SJCRH30 (cell line): Measurements from ENCODE around the gene RPL15. TPM values are rescaled to one million over a fixed set of nuclear protein-coding genes. Genes with fewer than 3 reads are reported as not detected.

Experiments
- DNase-seq, 2 experiments: peaks; one replicate each; pipeline ENCODE4 v3.0.0-alpha.2; 2015 to 2020
- H3K27ac ChIP-seq: fragments of 250-450 bp; sonication (Bioruptor Pico); 2 replicates; pipeline ENCODE4 v1.5.1; 2020; ENCODE audit warnings: mild to moderate bottlenecking, moderate library complexity
- H3K27me3 ChIP-seq: fragments of 250-450 bp; sonication (Bioruptor Pico); 2 replicates; pipeline ENCODE4 v1.5.1; 2020; ENCODE audit warnings: mild to moderate bottlenecking, moderate library complexity
- H3K36me3 ChIP-seq: fragments of 250-450 bp; sonication (Bioruptor Pico); 2 replicates; pipeline ENCODE4 v1.5.1; 2020; ENCODE audit warnings: mild to moderate bottlenecking, moderate library complexity
- H3K4me1 ChIP-seq: fragments of 250-450 bp; sonication (Bioruptor Pico); 2 replicates; pipeline ENCODE4 v1.5.1; 2020; ENCODE audit warnings: mild to moderate bottlenecking, moderate library complexity
- H3K4me3 ChIP-seq: fragments of 250-450 bp; sonication (Bioruptor Pico); 2 replicates; pipeline ENCODE4 v1.5.1; 2020; ENCODE audit warnings: mild to moderate bottlenecking, moderate library complexity
- H3K9me3 ChIP-seq: fragments of 250-450 bp; sonication (Bioruptor Pico); replicated peaks from 2 replicates; pipeline ENCODE4 v1.5.1; 2020; ENCODE audit warnings: mild to moderate bottlenecking, moderate library complexity
- total RNA-seq: library from RNA; depleted of rRNA; stranded (reverse); fragments of >200 nt; shearing (Covaris generic); gene quantifications from 2 replicates; pipeline ENCODE4 v1.2.3, GENCODE V29; 2014

Gene RPL15
- total RNA-seq, 1 experiment from 2014 or later = 5,670 TPM

- H3K36me3 ChIP-seq = no peaks in the 10 kb centered on the region
- H3K4me3 ChIP-seq = no peak overlapping the region
- H3K9me3 ChIP-seq = no peaks in the 10 kb centered on the region
- H3K4me1 ChIP-seq = no peaks in the 10 kb centered on the region
- no peak for DNase-seq
- H3K27ac ChIP-seq = no peak overlapping the region
- H3K27me3 ChIP-seq = no peaks in the 10 kb centered on the region
These were observed 15.6 kb downstream of the RPL15 start for GRCh38 chr3:23932571-23932970.

GRCh38 chr3:23934253-23934652, 17.3 kb downstream of the RPL15 start:
- H3K27me3 ChIP-seq = no peaks in the 10 kb centered on the region
- H3K9me3 ChIP-seq = no peaks in the 10 kb centered on the region
- H3K27ac ChIP-seq = no peak overlapping the region
- no peaks in the 10 kb centered on the region for H3K36me3 ChIP-seq
- DNase-seq = no peak
- H3K4me1 ChIP-seq = no peaks in the 10 kb centered on the region
- H3K4me3 ChIP-seq = no peak overlapping the region

DNA sequence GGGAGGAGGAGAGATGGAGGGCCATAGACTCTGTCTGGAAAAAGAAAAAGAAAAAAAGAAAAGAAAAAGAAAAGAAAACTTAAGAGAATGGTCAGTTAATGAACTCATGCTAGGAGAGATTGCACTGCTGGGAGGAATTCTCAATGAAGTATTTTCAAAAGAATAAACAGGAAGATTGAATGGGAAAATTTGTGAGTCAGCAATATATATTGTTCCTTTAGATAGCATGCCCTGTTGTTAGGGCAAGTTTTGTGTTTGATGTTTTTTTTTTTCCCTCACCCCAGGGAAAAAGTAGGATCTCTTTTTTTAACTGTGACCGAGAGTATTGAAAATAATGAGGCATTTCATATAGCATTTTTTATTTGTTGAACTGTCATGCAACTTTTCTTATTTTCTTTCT, 20.4 kb downstream of the RPL15 start:
- no peak overlapping the region for H3K4me3 ChIP-seq
- peaks cover 11% of the 10 kb centered on the region for H3K4me1 ChIP-seq
- DNase-seq = no peak
- H3K36me3 ChIP-seq = no peaks in the 10 kb centered on the region
- no peaks in the 10 kb centered on the region for H3K9me3 ChIP-seq
- H3K27ac ChIP-seq = no peak overlapping the region
- H3K27me3 ChIP-seq = no peaks in the 10 kb centered on the region

- DNase-seq = no peak
- no peak overlapping the region for H3K27ac ChIP-seq
- H3K27me3 ChIP-seq = no peaks in the 10 kb centered on the region
- H3K36me3 ChIP-seq = no peaks in the 10 kb centered on the region
- H3K9me3 ChIP-seq = no peaks in the 10 kb centered on the region
- no peak overlapping the region for H3K4me3 ChIP-seq
- peaks cover 14% of the 10 kb centered on the region for H3K4me1 ChIP-seq
These were observed 21.8 kb downstream of the RPL15 start for GRCh38 chr3:23938688-23939087.

- Histone ChIP-seq H3K27me3 (no peaks in the 10 kb centered on the region), H3K36me3 (no peaks in the 10 kb centered on the region), H3K4me3 (no peak overlapping the region), H3K9me3 (no peaks in the 10 kb centered on the region), H3K4me1 (peaks cover 22% of the 10 kb centered on the region), H3K27ac (no peak overlapping the region)
- DNase-seq = no peak
These were observed 23.8 kb downstream of the RPL15 start for GRCh38 chr3:23940775-23941174.

DNA sequence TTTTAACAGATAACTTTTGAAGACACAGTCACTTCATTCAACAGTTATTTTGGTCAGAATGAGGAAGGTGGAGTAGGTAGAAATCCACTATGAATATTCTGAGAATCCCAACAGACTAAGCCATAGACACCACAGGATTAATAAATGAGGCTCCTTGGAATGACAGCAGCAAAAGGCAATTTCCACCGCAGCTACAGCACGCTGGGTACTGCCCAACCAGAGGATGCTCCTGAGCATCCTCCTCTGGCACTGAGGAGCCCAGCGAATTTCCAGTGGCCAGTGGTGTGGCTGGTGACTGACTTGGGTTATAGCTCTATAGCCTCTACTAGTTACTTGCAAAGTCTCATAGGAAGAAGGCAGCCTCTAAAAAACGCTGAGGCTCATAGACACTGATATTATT, 24.5 kb downstream of the RPL15 start:
- H3K9me3 ChIP-seq = no peaks in the 10 kb centered on the region
- H3K36me3 ChIP-seq = no peaks in the 10 kb centered on the region
- DNase-seq = peak; percentile 40 to 59
- no peak overlapping the region for H3K27ac ChIP-seq
- no peak overlapping the region for H3K4me3 ChIP-seq
- peaks cover 22% of the 10 kb centered on the region for H3K4me1 ChIP-seq
- H3K27me3 ChIP-seq = no peaks in the 10 kb centered on the region

- Histone ChIP-seq H3K36me3 (no peaks in the 10 kb centered on the region), H3K9me3 (no peaks in the 10 kb centered on the region), H3K27me3 (no peaks in the 10 kb centered on the region), H3K4me1 (peaks cover 31% of the 10 kb centered on the region), H3K27ac (no peak overlapping the region), H3K4me3 (no peak overlapping the region)
- no peak for DNase-seq
These were observed 25.6 kb downstream of the RPL15 start for GRCh38 chr3:23942546-23942945.

GRCh38 chr3:23944007-23944783, 27.3 kb downstream of the RPL15 start:
- DNase-seq = peak in 1 of 2 experiments; percentile 39
- H3K4me3 ChIP-seq = peak overlapping the region; percentile 91
- H3K36me3 ChIP-seq = no peaks in the 10 kb centered on the region
- H3K27ac ChIP-seq = peak overlapping the region; percentile 75; the same call in 1 of the 2 replicates
- no peaks in the 10 kb centered on the region for H3K27me3 ChIP-seq
- H3K4me1 ChIP-seq = peaks cover 32% of the 10 kb centered on the region
- H3K9me3 ChIP-seq = no peaks in the 10 kb centered on the region

DNA sequence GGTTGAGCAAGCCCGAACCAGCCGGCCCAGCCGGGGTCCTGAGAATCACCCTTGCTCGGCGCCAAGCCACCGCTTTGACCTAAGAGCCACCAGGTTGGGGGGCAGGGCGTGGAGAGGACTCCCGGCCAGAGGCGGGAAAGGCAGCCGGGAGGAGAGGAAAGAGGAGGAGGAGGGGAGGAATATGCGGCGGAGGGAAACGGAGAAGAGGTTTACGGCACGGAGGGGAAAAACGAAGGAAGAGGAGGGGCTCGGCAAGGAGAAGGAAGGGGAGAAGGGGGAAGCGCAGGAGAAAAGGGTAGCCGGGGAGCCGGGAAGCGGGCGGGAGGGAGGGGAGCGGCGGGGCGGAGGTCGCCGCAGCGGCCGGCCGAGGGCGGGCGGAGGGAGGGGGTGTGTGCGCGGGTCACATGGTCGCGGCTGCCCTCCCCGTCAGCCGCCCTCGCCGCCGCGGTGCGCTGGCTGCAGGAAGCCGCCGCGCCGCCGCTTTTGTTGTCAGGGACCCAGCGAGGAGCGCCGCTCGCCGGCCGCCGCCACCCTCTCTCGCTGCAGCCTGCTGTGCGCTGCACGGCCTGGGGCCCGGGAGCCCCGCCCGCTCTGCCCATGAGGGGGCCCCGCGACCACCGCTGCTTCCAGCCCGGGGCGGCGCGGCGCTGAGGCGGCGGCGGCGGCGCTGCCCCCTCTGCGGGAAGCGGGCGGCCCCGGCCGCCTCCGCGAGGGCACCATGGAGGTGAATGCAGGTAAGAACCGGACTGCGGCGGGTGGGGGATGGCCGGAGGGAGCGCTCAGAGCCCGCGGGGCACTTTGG, 28.1 kb downstream of the RPL15 start, which contains the start of gene NR1D2:
Gene NR1D2, plus strand, starts transcription at position 426 of the 802 bp plus-strand sequence. Its CDS starts 293 bp downstream, at position 719.
- peak within 1 kb of the TSS; percentile 91 for H3K4me3 ChIP-seq
- peak; percentile 92 to 93 for DNase-seq
- H3K36me3 ChIP-seq = no peaks in the 10 kb centered on the region
- H3K9me3 ChIP-seq = no peaks in the 10 kb centered on the region
- no peaks in the 10 kb centered on the region for H3K27me3 ChIP-seq
- H3K27ac ChIP-seq = peak within 1 kb of the TSS; percentile 75
- peaks cover 40% of the 10 kb centered on the region for H3K4me1 ChIP-seq

DNA sequence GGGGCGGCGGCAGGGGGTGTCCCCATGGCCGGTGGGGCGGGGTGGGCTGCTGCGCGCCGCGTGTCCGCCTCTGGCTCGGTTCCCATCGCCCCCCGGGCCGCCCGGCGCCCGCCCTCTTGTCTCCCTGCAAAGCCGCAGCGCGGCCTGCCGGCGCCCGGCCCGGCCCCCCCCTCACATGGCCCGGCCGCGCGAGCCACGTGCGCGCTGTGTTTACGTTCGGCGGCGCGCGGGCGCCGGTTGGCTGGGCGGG, 28.7 kb downstream of the RPL15 start:
- Histone ChIP-seq H3K4me1 (peaks cover 39% of the 10 kb centered on the region), H3K27me3 (no peaks in the 10 kb centered on the region), H3K9me3 (no peaks in the 10 kb centered on the region), H3K27ac (peak overlapping the region; percentile 75; the same call in 1 of the 2 replicates), H3K36me3 (no peaks in the 10 kb centered on the region), H3K4me3 (peak overlapping the region; percentile 91)
- no peak for DNase-seq

- H3K4me3 ChIP-seq = peak overlapping the region; percentile 91
- H3K27me3 ChIP-seq = no peaks in the 10 kb centered on the region
- peak; percentile 99 for DNase-seq
- H3K4me1 ChIP-seq = peaks cover 34% of the 10 kb centered on the region
- no peaks in the 10 kb centered on the region for H3K9me3 ChIP-seq
- no peaks in the 10 kb centered on the region for H3K36me3 ChIP-seq
- H3K27ac ChIP-seq = peak overlapping the region; percentile 56
These were observed 29.2 kb downstream of the RPL15 start for GRCh38 chr3:23945913-23946687.

GRCh38 chr3:23948761-23949160, 31.8 kb downstream of the RPL15 start:
- H3K36me3 ChIP-seq = no peaks in the 10 kb centered on the region
- H3K9me3 ChIP-seq = no peaks in the 10 kb centered on the region
- no peaks in the 10 kb centered on the region for H3K27me3 ChIP-seq
- H3K4me1 ChIP-seq = peaks cover 29% of the 10 kb centered on the region
- no peak for DNase-seq
- H3K27ac ChIP-seq = no peak overlapping the region
- H3K4me3 ChIP-seq = no peak overlapping the region

GRCh38 chr3:23949784-23950183, 32.9 kb downstream of the RPL15 start:
- Histone ChIP-seq H3K9me3 (no peaks in the 10 kb centered on the region), H3K4me1 (peaks cover 21% of the 10 kb centered on the region), H3K4me3 (no peak overlapping the region), H3K27ac (no peak overlapping the region), H3K27me3 (no peaks in the 10 kb centered on the region), H3K36me3 (peaks cover 7% of the 10 kb centered on the region)
- DNase-seq = peak; percentile 59 to 84

GRCh38 chr3:23950293-23950692, 33.4 kb downstream of the RPL15 start:
- H3K27ac ChIP-seq = no peak overlapping the region
- H3K4me3 ChIP-seq = no peak overlapping the region
- H3K36me3 ChIP-seq = peaks cover 12% of the 10 kb centered on the region
- no peaks in the 10 kb centered on the region for H3K27me3 ChIP-seq
- no peak for DNase-seq
- no peaks in the 10 kb centered on the region for H3K9me3 ChIP-seq
- H3K4me1 ChIP-seq = peaks cover 21% of the 10 kb centered on the region

GRCh38 chr3:23952646-23953045, 35.7 kb downstream of the RPL15 start:
- DNase-seq = no peak
- peaks cover 11% of the 10 kb centered on the region for H3K4me1 ChIP-seq
- no peaks in the 10 kb centered on the region for H3K27me3 ChIP-seq

More at GRCh38 chr3:23952646-23953045, 35.7 kb downstream of the RPL15 start:
- H3K9me3 ChIP-seq = no peaks in the 10 kb centered on the region
- no peak overlapping the region for H3K27ac ChIP-seq
- peaks cover 23% of the 10 kb centered on the region for H3K36me3 ChIP-seq
- H3K4me3 ChIP-seq = no peak overlapping the region
